RKO (cell line): Measurements from ENCODE around the gene SETMAR.
"Not testable (repeated sequence)": the region's sequence is repeated elsewhere in the genome, so short reads cannot be mapped to it uniquely, and the experiment has no call there.

Experiments
- DNase-seq: peaks from one replicate; pipeline ENCODE4 v3.0.0-alpha.2; 2016; ENCODE audit warnings: low spot score

The SETMAR gene

DNA sequence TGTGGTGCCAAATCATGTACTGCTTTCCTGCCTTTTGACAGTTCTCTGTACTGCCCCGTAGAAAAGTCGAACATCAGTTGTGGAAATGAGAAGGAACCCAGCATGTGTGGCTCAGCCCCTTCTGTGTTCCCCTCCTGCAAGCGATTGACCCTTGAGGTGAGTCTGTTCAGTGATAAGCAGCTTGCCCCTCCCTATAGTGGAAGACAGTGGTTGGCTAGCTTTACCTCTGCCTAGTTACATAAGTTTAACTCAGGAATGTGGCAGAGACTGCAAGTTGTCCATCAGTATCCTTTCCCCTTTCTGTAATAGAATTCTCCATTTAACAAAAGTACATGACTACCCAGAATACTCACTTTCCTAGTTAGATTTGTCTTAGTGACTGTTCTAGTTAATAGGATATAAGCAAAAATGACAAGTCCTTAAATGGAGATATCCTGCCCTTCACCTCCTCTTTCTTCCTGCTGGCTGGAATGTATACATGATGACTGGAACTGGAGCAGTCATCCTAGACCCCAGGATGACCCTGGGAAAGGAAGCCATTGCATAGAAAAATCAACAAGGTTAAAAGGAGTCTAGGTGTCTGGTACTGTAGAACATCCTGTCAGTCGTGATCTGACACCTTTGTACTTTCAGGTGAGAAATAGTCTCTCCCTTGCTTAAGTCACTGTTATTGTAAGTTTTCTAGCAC lies 10.6 kb downstream of the SETMAR start:
- DNase-seq: peak; percentile 21

DNA sequence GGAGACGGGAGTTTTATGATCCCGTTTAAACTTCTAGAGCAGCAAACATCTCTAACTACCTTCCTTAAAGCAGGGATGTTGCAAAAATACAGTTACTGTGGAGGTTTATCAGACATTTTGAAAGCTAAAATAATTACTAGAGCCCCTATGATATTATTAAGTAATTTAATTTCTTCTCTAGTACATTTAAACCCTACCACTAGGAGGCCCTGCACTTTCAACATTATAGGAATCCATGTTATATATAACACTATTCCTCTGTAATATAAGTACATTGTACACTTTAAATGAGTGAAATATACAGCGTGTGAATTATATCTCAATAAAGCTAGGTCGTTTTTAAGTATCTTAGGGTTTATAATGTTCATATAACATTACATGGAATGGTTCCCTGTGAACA lies 11.5 kb downstream of the SETMAR start:
- DNase-seq: no peak

- DNase-seq: no peak
Observed at GRCh38 chr3:4320096-4320911, 17.1 kb downstream of the SETMAR start.

- no peak for DNase-seq
Observed at GRCh38 chr3:4321732-4322131, 18.6 kb downstream of the SETMAR start.

DNA sequence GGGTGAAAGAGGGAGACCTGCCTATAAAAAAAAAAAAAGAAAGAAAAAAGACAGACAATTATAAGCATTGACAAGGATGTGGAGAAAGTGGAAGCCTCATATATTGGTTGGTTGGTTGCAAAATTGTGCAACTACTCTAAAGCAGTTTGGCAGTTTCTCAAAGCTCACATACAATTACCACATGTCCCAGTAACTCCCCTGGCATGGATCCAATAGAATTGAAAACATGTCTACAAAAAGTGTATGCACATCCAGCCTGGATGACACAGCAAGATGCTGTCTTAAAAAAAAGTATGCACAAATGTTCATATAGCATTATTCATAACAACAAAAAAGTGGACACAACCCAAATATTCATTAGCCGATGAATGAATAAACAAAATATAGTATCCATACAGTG lies 19.5 kb downstream of the SETMAR start:
- no peak for DNase-seq

- no peak for DNase-seq
Observed at GRCh38 chr3:4323246-4324027, 20.3 kb downstream of the SETMAR start.

DNA sequence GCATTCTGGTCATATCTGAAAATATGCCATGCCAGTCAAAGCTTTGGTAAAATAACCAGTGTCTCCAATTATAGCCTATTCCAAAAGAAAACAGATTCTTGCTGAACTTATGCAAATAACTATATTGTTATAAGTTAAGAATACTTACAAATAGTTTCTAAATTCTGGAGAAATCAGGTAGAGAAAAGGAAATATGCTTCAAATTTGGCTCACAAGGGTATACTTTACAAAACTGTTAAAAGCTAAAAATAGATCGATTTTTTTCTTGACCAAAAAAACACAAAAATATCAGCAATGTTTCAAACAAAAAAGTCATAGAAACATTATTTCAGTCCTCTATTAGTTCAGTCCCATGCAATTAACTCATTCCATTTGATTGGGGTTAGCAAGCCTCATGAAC lies 23.7 kb downstream of the SETMAR start:
- DNase-seq: no peak

GRCh38 chr3:4329806-4330205 lies 26.6 kb downstream of the SETMAR start:
- not testable (repeated sequence) for DNase-seq

- DNase-seq: no peak
Observed at GRCh38 chr3:4332111-4332510, 28.9 kb downstream of the SETMAR start.

- no peak for DNase-seq
Observed at GRCh38 chr3:4332574-4332973, 29.4 kb downstream of the SETMAR start.

DNA sequence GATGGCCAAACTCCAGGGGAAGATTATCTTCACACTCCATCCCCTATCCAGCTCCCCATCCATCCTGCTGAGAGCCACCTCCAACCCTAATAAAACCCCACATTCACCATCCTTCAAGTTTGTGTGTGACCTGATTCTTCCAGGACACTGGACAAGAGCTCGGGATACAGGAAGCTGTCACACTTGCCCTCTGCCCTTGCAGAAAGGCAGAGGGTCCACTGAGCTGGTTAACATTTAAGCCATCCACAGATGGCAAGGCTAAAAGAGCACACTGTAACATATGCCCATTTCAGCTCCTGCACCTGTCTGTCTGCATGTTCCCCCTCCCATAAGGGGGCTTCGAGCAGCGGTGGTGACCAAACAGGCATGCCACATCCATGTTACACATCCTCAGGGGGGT lies 29.8 kb downstream of the SETMAR start:
- no peak for DNase-seq

DNA sequence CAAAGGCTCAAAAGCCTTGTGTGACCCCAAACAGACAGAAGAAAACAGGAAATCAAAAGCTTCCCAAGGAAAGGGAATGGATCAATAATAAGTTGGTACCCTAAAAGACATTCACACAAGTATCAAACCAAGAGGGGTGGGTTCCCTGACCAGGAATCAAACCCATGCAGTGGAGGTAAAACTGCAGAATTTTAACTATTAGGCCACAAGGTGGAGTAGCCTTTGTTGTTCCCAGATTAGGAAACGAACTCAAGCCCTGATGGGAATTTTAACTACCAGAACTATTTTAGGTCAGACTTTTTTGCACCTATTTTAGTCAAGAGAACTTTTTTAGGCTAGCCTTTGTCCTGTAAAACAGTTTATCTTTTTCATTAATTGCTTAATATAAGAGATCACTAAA lies 31.4 kb downstream of the SETMAR start:
- DNase-seq: peak; percentile 16

DNA sequence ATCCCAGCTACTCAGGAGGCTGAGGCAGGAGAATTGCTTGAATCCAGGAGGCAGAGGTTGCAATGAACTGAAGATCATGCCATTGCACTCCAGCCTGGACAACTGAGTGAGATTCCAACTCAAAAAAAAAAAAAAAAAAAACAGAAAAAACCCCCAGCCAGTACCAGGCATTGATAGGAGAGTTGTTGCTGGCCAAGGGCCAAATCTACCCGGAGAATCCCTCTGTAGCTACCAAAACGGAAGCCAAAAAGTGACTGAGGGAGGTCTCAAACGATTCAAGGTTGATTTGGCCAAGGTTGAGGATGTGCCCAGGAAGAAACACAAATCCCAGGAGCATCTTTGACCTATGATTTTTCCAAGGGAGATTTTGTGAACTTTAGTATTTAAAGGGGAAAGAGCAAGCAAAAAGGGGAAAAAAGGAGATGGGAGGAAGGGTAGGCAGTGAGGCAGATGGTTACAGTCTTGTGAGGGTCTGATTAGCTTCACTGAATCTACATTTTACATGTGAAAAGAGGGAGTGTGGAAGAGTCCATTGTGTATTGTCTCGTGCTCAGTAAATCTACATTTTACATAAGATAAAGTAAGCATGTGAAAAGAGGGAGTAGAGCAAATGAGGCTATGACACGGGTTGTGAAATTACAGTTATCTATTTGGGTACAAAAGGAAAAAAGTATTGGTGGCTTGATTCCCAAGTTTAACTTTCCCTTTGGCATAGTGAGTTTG lies 32.8 kb downstream of the SETMAR start:
- DNase-seq: no peak

DNA sequence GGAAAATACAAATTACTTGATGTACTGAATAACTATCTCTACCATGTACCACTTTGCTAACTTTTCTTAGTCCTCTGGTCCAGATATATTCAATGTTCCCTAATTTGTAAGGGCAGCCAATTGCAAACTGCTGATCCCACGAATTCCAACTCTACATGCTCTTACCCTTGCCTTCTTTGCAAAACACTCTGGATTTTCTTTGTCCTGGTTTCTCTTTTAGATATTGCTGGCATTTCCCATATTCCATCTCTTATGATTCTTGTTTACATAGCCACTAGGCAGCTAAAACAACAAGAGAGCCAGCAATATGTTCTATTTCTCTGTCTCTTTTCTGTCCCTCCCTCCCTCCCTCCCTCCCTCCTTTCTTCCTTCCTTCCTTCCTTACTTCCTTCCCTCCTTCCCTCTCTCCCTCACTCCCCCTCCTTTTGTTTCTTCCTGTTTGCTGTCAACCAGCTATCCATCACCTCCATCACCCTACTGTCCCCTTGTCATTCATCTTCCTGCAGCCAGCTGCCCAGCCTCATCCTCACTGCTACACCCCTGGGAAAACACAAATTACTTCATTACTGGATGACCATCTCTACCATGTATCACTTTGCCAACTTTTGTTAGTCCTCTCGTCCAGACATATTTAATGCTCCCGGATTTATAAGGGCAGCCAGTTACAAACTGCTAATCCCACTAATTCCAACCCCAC lies 33.8 kb downstream of the SETMAR start:
- DNase-seq: no peak

DNA sequence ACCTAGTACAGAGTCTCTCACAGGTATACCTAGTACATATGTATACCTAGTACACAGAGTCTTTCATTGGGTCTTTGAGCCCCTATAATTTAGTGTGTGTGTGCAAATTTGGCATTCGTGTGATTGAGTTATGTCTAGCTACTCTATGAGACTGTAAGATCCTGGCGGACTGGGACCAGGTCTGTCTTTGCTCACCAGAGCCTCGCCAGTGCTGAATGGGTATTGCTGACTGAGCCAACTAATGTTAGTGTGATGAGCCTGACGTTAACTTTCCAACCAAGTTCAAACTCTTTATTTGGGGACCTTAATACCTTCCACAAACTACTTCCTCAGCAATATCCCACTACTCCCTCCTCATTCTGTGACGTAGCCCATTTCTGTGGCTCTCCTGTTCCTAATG lies 35.6 kb downstream of the SETMAR start:
- no peak for DNase-seq

DNA sequence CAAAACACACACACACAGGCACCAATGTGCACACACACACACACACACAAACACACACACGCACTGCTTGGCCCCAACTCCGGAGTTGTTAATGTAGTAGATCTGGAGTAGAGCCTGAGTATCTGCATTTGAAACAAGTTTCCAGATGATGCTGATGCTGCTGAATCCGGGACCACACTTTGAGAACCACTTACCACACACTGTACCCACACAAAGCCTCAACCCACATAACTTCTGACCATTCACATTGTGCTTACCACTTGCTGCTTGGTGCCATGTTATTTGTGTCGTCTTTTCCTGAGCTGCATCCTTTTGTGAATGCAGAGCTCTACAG lies 36.9 kb downstream of the SETMAR start:
- DNase-seq: no peak

DNA sequence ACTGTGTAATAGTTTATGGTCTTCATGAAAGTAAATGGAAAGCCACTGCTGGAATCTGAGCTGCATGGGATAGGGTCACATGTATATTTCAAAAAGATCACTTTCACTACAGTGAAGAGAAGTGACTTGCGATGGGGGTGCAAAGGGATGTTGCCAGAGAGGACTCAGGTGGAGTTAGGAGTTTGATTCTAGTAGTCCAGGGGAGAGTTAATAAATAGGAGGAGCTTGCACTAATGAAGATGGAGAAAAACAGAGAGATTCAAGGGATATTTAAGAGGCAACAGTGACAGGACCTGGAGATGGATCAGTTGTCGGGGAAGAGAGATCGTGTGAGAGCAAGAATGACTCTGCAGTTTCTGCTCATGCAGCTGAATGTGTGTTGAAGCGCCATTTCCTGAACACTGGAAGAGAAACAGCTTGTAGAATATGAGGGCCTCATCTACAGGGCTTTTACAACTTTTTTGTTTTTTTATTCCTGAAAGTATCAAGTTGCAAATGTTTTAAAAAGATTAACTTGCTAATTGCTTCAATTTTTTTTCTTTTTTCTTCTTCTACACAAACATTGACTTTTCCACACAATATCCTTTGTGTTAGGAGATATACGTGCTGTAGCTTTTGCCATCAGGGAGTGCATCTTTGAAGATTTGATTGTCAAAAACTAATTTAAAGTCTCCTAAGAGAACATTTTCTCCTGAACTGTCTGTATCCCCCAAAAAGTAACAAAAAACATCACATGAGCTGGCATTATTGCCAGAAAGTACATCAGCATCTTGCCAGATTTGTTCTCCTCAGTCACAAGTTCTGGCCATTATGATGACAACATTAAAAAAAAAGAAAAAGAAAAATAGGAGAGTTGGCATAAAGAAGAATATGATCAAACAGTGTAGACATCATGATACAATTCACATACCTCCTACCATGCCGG lies 37.5 kb downstream of the SETMAR start:
- DNase-seq: no peak

DNA sequence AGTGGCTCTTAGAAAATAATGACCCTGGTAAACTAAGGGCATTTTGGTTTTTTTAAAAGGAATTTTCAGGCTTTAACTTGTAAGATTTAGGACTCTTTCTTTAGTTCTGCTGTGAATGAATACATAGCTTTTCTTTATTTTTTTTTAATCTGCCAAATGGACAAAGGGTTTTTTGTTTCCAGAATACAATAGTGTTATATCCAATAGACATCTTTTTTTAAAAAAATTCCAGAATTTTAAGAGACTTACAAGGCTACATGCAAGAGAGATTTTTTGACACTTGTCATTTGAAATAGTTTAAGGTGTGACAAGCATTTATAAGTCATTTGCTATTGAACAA lies 38.1 kb downstream of the SETMAR start:
- DNase-seq: no peak

- DNase-seq: peak; percentile 22
Observed at GRCh38 chr3:4343258-4343657, 40.1 kb downstream of the SETMAR start.

GRCh38 chr3:4350789-4351163 lies 47.6 kb downstream of the SETMAR start:
- peak; percentile 73 for DNase-seq
